Kidney epithelial cell (primary cell): Measurements from ENCODE around the gene SUMO3. TPM values are rescaled to one million over a fixed set of nuclear protein-coding genes. Genes with fewer than 3 reads are reported as not detected.

ENCODE experiments used
- DNase-seq: peaks from one replicate; pipeline ENCODE4 v3.0.0-alpha.2; 2010; ENCODE audit warnings: low read depth
- H3K27me3 ChIP-seq: 2 replicates; pipeline ENCODE4 v1.6.0; 2011; ENCODE audit warnings: low read length; ENCODE audit not compliant: control insufficient read depth, insufficient read depth
- H3K36me3 ChIP-seq: 2 replicates; pipeline ENCODE4 v1.5.1; 2011; ENCODE audit warnings: low read length; ENCODE audit not compliant: control insufficient read depth, insufficient read depth
- H3K4me3 ChIP-seq: 2 replicates; pipeline ENCODE4 v1.5.1; 2011; ENCODE audit warnings: low read depth, mild to moderate bottlenecking, control low read depth, low read length
- total RNA-seq: library from RNA; depleted of rRNA; stranded (reverse); fragments of >200 nt; gene quantifications from 2 replicates; pipeline ENCODE4 v1.2.3, GENCODE V29; 2015
- TF ChIP-seq, protein P1 (sequence below): IDR thresholded peaks from 2 replicates; pipeline ENCODE4 v1.5.1; 2011; ENCODE audit warnings: mild to moderate bottlenecking, moderate library complexity, low read length, control low read depth, inconsistent platforms; ENCODE audit not compliant: insufficient read depth, poor library complexity, severe bottlenecking

The SUMO3 gene
- total RNA-seq, 1 donor from 2014 or later: 61.7 TPM

DNA sequence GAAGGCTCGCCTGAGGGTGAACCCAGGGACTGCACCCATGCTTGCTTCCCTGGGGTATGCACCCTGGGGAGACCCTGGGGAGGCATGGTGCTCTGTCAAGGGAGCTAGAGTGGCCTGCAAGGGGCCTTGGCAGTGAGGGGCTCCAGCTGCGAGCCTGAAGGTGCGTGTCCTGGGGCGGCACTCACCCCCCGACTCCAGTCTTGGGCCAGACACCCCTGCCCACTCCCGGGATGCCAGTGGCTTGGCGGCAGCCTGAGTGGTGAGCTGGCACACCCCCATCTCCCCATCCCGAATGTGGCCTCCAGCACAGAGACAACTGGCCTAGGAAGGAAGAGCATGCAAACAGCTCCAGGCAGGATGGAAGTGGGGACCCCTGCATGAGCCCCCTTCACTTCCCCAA, 2.6 kb downstream of the SUMO3 start:
- H3K36me3 ChIP-seq: no peaks in the 10 kb centered on the region
- no peak overlapping the region for H3K4me3 ChIP-seq
- H3K27me3 ChIP-seq: no peaks in the 10 kb centered on the region
- TF ChIP-seq, protein P1, sequence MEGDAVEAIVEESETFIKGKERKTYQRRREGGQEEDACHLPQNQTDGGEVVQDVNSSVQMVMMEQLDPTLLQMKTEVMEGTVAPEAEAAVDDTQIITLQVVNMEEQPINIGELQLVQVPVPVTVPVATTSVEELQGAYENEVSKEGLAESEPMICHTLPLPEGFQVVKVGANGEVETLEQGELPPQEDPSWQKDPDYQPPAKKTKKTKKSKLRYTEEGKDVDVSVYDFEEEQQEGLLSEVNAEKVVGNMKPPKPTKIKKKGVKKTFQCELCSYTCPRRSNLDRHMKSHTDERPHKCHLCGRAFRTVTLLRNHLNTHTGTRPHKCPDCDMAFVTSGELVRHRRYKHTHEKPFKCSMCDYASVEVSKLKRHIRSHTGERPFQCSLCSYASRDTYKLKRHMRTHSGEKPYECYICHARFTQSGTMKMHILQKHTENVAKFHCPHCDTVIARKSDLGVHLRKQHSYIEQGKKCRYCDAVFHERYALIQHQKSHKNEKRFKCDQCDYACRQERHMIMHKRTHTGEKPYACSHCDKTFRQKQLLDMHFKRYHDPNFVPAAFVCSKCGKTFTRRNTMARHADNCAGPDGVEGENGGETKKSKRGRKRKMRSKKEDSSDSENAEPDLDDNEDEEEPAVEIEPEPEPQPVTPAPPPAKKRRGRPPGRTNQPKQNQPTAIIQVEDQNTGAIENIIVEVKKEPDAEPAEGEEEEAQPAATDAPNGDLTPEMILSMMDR: no peak
- DNase-seq: no peak

DNA sequence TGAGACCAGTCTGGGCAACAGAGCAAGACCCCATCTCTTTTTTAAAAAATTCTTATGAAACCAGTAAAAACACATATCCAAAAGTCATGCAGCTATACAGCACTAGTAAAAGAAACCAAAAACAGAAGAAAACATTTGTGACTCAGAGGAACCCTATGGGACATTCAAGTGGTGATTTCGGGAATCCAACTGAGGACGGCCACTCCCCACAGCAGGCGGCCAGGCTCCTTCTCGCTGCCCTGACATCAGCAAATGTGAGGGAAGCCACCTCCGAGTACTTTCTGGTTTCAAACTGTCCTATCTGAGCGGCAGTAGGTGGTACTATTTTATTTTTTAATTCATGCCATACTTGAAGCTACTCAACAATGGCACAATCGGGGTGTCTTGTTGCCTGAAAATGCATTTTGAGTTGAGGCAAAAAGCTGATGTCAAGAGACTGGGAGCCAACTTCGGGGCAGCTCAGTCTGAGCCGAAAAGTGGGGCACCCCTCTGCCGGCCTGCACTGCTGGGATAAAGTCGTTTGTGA, 3.3 kb downstream of the SUMO3 start:
- Histone ChIP-seq H3K27me3 (no peaks in the 10 kb centered on the region), H3K36me3 (no peaks in the 10 kb centered on the region), H3K4me3 (no peak overlapping the region)
- DNase-seq: no peak
- TF ChIP-seq, protein P1: no peak

GRCh38 chr21:44813727-44814126, 4.1 kb downstream of the SUMO3 start:
- Histone ChIP-seq H3K4me3 (no peak overlapping the region), H3K27me3 (no peaks in the 10 kb centered on the region), H3K36me3 (no peaks in the 10 kb centered on the region)
- no peak for DNase-seq
- TF ChIP-seq, protein P1: no peak

DNA sequence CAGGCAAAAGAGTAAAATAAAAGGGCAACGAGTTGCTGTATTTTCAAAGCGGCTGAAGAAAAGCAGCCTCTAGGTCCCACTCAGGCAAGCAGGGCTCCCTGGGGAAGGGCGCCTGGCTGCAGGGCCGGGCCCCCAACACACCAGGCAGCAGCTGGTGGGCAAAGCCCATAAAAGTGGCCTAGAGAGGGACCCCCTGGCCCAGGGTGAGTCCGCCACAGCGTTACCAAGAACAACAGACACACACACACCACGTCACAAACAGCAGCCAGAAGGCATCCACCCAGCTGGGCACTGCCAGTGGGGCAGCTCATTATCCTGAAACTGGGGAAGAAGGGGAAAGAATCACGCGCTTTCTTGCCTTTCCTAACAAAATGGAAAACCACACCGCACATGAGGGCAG, 4.7 kb downstream of the SUMO3 start:
- H3K36me3 ChIP-seq: no peaks in the 10 kb centered on the region
- no peaks in the 10 kb centered on the region for H3K27me3 ChIP-seq
- TF ChIP-seq, protein P1: no peak
- no peak for DNase-seq
- H3K4me3 ChIP-seq: no peak overlapping the region

DNA sequence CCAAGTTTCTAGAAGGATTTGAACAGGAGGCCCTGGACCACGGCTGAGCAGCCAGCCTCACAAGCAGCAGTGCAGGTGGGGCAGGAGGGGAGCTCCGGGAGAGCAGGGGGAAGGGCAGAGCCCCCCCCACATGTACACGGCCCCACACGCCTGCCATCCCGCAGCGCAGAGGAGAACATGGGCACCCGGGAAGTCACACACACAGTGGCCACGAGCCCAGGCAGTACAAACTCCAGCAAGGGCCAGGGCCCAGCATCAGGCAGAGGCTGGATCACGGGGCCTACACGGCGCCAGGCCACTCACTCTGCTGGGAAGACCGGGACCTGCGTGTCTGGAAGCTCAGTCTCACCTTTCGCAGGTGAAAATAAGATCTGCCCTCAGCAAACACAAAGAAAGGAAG, 5.2 kb downstream of the SUMO3 start:
- no peak for DNase-seq
- TF ChIP-seq, protein P1: no peak
- Histone ChIP-seq H3K36me3 (no peaks in the 10 kb centered on the region), H3K27me3 (no peaks in the 10 kb centered on the region), H3K4me3 (no peak overlapping the region)

- Histone ChIP-seq H3K36me3 (no peaks in the 10 kb centered on the region), H3K4me3 (no peak overlapping the region), H3K27me3 (no peaks in the 10 kb centered on the region)
- TF ChIP-seq, protein P1: no peak
- DNase-seq: no peak
These were observed 7.1 kb downstream of the SUMO3 start for GRCh38 chr21:44810779-44811178.
